Right lung (tissue), 5 donors: ENCODE results near the gene DTYMK. TPM values are rescaled to one million over a fixed set of nuclear protein-coding genes. Genes with fewer than 3 reads are reported as not detected.

Experiments used
- DNase-seq, 2 donors: peaks; one replicate each; pipeline ENCODE4 v3.0.0-alpha.2; 2013
- polyA plus RNA-seq, 5 donors: library from polyadenylated mRNA; unstranded; fragments of 120-200 nt; gene quantifications; one replicate each; pipeline versions ENCODE4 v1.2.1 to v1.2.3, GENCODE V29; 2013; ENCODE audit warnings: inconsistent platforms in 1 of 5, low replicate concordance in 1 of 5; ENCODE audit not compliant: insufficient read length in 5 of 5, insufficient read depth in 1 of 5

DTYMK gene
- polyA plus RNA-seq, 5 donors = 36.1 to 54.2 (median 46.0) TPM

- DNase-seq = no peak
Measured at GRCh38 chr2:241629762-241630435, 56.7 kb downstream of the DTYMK start.

DNA sequence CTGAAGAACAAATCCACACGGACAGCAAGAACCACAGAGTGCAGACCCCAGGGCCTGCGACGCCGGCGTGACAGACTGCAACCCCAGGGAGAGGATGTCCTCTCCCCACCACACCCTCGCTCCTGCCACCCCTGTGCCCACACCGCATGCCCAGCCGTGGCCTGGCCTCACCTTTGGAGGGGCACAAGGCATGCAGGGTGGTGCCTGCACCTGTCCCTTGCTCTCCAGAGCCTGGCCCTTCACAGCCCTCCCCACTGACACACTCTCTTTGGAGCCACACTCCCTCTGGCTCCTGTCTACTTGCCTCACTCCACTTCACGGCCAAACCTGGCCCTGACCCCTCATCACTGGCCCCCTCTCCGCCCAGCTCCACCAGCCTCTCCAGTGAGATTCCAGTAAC is 58.9 kb downstream of the DTYMK start:
- no peak for DNase-seq

Other genes starting within 250 kb of the DTYMK start
- gene STK25, start 178.2 kb downstream of the DTYMK start, polyA plus RNA-seq = 100 to 1,000 TPM; 170 to 209 (median 197) TPM
- gene BOK, start 128.1 kb downstream of the DTYMK start, polyA plus RNA-seq = 10 to 100 TPM; 14.8 to 35.3 (median 21.5) TPM
- gene THAP4, start 49.7 kb downstream of the DTYMK start, polyA plus RNA-seq = 10 to 100 TPM; 36.8 to 50.5 (median 41.9) TPM
- gene ATG4B, start 49.1 kb downstream of the DTYMK start, polyA plus RNA-seq = 10 to 100 TPM; 65.3 to 87.2 (median 77.6) TPM
- 10 to 100 TPM; 36.7 to 46.9 (median 43.2) TPM for gene ING5, start 15.2 kb upstream of the DTYMK start, polyA plus RNA-seq
- gene D2HGDH, start 47.8 kb upstream of the DTYMK start, polyA plus RNA-seq = 10 to 100 TPM; 24.8 to 43.9 (median 42.5) TPM
- gene GAL3ST2, start 90.0 kb upstream of the DTYMK start, polyA plus RNA-seq = under 1 TPM; 0.15 to 0.33 (median 0.27) TPM
- gene NEU4, start 122.4 kb upstream of the DTYMK start, polyA plus RNA-seq = under 1 TPM; 0.07 to 0.49 (median 0.21) TPM
- under 1 TPM; 0.17 to 0.46 (median 0.30) TPM for gene PDCD1, start 172.1 kb upstream of the DTYMK start, polyA plus RNA-seq
- gene RTP5, start 182.9 kb upstream of the DTYMK start, polyA plus RNA-seq = not detected